Epithelial cell of esophagus (primary cell): ENCODE results near the gene LRRC8E.

Experiments used
- DNase-seq: peaks from one replicate; pipeline ENCODE4 v3.0.0; 2010; ENCODE audit warnings: low read depth
- H3K4me3 ChIP-seq: 2 replicates; pipeline ENCODE4 v1.5.1; 2011; ENCODE audit warnings: mild to moderate bottlenecking, low read length, control low read depth
- TF ChIP-seq, protein P1 (sequence below): IDR thresholded peaks from 2 replicates; pipeline ENCODE4 v1.5.1; 2011; ENCODE audit warnings: low read depth, mild to moderate bottlenecking, low read length, control low read depth, inconsistent platforms; ENCODE audit not compliant: insufficient read depth; ENCODE audit errors: missing control alignments

The LRRC8E gene

GRCh38 chr19:7872306-7873204, 15.8 kb upstream of the LRRC8E start:
- TF ChIP-seq, protein P1, sequence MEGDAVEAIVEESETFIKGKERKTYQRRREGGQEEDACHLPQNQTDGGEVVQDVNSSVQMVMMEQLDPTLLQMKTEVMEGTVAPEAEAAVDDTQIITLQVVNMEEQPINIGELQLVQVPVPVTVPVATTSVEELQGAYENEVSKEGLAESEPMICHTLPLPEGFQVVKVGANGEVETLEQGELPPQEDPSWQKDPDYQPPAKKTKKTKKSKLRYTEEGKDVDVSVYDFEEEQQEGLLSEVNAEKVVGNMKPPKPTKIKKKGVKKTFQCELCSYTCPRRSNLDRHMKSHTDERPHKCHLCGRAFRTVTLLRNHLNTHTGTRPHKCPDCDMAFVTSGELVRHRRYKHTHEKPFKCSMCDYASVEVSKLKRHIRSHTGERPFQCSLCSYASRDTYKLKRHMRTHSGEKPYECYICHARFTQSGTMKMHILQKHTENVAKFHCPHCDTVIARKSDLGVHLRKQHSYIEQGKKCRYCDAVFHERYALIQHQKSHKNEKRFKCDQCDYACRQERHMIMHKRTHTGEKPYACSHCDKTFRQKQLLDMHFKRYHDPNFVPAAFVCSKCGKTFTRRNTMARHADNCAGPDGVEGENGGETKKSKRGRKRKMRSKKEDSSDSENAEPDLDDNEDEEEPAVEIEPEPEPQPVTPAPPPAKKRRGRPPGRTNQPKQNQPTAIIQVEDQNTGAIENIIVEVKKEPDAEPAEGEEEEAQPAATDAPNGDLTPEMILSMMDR, result no peak
- H3K4me3 ChIP-seq, result no peak overlapping the region
- no peak for DNase-seq

DNA sequence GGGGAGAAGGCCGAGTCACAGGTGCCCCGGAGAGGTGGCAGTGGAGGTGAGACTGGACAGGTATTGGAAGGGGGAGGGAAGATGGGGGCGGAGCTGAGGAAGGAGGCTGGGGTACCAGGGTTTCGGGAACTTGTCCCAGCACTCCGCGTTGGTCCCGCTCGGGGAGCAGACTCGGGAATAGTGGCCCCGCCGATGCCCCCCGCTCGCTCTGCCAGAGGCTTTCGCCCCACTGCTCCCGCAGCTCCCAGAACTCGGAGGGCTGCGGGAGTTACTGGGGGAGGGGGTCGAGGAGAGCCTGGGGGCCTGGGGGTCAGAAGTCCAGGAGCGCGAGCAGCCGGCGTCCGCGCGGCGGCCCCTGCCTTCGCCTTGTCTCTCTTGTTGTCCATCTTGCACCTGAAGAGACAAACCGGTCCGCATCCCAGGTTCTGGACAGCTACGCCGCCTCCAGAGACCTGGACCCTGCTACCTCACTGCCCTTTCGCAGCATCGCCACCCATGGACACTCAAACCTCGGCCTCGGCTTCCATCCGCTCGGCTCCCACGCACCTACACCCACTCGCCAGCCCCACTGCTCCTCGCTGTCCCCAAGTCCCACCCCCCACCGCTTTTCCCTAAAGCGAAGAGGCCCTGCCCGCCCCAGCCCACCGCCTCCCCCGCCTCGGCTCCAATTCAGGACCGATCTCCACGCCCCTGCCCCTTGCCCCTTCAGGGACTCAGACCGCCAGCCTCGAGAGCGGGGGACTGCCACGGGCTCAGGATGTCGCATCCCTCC, 14.8 kb upstream of the LRRC8E start:
- TF ChIP-seq, protein P1, result no peak
- no peak for DNase-seq
- no peak overlapping the region for H3K4me3 ChIP-seq

DNA sequence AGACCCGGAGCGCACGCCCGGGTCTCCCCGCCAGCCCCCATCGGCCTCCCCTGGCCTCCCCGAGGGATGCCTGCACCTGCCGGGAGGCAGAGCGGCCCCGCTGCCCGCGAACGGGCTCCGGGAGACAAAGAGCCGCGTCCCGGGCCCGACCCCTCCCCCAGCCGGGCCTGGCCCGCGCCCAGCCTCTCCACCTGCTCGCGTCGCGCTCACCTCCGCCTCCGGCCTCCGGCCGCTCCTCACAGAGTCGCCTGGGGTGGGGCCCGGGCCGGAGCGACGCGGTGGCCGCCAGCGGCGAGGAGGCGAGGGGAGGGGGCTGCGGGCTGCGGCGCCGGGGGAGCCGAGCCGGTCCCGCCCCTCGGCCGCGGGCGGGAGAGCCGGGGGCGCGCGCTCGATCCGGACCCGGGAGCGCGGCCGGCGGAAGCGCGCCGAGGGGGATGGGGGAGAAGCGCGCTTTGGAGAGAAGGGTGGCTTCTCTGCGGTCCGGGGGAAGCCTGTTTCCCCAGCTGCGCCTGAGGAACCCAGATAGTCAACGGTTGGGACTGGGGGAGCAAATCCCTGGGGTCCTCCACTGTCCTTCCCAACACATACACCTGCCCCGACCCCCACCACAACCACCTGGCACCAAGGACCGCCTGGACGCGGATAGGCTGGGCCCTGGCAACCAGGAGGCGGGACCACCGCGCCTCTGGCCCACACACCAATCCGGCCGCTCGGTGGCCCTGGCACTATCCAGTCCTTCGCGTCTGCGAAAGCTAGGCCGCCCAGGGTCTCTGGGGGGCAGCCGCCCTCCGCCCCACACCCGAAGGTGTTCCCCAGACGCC, 14.0 kb upstream of the LRRC8E start, which contains the start of gene PRR36:
Gene PRR36, minus strand, starts transcription at position 315 of the 821 bp plus-strand sequence. CDS start 701 bp downstream, outside the sequence.
- DNase-seq, result peak; percentile 24
- H3K4me3 ChIP-seq, result no peak within 1 kb of the TSS
- TF ChIP-seq, protein P1, result no peak

DNA sequence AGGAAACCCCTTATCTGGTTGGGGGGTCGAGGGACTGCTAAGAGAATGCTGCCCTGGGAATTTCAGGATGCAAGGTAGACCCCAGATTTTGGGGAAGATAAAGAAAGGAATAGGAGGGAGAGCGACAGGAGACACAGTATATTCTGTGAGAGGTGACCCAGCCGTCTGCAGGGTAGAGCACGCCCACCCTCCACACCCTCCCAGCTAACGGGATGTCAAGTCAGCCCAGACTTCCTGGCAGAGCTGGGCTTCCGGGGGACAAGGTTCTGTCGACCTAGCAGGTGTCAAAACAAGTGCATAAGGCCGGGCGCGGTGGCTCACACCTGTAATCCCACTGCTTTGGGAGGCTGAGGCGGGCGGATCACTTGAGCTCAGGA, 13.4 kb upstream of the LRRC8E start:
- H3K4me3 ChIP-seq, result no peak overlapping the region

GRCh38 chr19:7877249-7877836, 11.0 kb upstream of the LRRC8E start:
- TF ChIP-seq, protein P1, result no peak
- no peak for DNase-seq
- no peak overlapping the region for H3K4me3 ChIP-seq

More for the DNA sequence above, 13.4 kb upstream of the LRRC8E start:
- DNase-seq, result no peak
- TF ChIP-seq, protein P1, result no peak
